HG02938 (cell line): ENCODE results near the gene RPS19BP1.
A peak's percentile ranks its signal among the peaks of the same experiment; 100 is the strongest.
"Not testable (repeated sequence)": the region's sequence is repeated elsewhere in the genome, so short reads cannot be mapped to it uniquely, and the experiment has no call there.

Experiments
- ATAC-seq: cut with Tn5 transposase; IDR thresholded peaks from one replicate; pipeline ENCODE4 v1.9.1; 2021; ENCODE audit warnings: mild to moderate bottlenecking, moderate library complexity; ENCODE audit not compliant: unreplicated experiment

Gene RPS19BP1

DNA sequence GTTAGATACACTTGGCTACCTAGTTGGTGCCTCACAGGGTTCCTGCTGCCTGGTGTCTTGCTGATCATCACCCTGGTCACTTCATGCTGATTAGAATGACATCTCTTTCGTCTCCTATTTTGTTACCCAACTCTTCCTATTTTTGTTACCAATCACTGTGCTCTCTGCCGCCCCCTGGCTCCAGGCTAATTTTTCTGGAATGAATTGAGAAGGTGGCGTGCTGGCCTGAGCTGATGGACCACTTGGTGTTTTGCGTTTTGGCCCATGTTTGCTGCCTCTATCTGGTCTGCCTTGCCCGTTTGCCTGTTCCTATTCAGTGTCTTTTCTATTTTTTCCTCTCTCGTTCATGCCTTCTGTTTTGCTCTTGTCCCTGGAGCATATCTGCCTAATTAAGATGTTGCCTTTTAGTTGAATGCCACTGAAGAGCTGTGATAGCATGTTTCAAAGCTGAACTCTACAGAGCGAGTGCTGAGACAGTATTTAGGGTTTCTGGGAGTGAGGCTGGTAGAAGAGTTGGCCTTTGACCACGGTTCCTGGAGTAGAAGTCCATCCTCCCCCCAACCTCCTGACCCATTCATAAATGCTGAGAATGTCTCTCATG is 18.1 kb downstream of the RPS19BP1 start:
- no peak for ATAC-seq

- ATAC-seq = no peak
These were observed 18.8 kb downstream of the RPS19BP1 start for GRCh38 chr22:39513791-39514190.

DNA sequence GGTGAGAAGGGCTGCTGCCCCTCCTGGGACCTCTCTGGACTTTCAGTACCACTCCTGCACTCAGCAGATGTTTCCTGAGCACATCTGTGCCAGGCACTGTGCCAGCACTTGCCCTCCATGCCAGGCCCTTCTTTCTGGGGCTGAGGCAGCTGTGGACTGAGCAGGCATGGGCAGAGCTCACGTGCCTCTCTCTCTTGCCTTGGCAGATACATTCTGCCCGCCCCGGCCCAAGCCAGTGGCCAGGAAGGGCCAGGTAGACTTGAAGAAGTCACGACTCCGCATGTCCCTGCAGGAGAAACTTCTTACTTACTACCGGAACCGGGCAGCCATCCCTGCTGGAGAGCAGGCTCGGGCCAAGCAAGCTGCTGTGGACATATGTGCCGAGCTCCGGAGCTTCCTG is 20.5 kb downstream of the RPS19BP1 start:
- ATAC-seq = no peak

DNA sequence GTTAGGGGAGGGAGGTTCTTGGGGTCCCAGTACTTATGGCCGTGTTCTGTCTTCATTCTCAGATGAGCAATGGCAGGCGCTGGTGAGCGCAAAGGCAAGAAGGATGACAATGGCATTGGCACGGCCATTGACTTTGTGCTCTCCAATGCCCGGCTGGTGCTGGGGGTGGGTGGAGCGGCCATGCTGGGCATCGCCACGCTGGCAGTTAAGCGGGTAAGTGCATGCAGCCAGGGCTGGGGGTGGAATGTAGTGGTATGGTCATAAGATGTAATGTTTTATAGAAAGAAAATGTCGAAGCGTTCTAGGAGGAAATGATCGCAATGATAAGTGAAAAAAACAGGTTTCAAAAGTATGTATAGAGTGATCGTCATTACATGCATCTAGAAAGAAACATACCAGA is 21.3 kb downstream of the RPS19BP1 start:
- ATAC-seq = no peak

GRCh38 chr22:39510529-39511149 is 21.9 kb downstream of the RPS19BP1 start:
- no peak for ATAC-seq

- no peak for ATAC-seq
These were observed 24.2 kb downstream of the RPS19BP1 start for GRCh38 chr22:39508393-39508792.

DNA sequence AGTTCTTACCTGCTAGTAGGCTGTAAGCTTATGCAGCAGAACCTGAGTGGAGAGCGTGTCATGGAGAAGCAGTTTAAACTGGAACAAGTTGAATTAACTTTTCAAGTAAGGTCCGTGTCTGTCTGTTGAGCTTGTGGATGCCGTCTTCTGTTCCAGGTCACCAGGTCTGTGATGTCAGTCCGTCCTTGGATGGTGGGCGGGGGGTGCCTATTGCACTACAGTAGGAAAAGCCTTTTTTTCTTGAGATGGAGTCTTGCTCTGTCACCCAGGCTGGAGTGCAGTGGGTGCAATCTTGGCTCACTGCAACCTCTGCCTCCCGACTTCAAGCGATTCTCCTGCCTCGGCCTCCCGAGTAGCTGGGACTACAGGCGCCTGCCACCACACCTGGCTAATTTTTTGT is 25.5 kb downstream of the RPS19BP1 start:
- not testable (repeated sequence) for ATAC-seq

- no peak for ATAC-seq
These were observed 28.5 kb downstream of the RPS19BP1 start for GRCh38 chr22:39504071-39504470.

DNA sequence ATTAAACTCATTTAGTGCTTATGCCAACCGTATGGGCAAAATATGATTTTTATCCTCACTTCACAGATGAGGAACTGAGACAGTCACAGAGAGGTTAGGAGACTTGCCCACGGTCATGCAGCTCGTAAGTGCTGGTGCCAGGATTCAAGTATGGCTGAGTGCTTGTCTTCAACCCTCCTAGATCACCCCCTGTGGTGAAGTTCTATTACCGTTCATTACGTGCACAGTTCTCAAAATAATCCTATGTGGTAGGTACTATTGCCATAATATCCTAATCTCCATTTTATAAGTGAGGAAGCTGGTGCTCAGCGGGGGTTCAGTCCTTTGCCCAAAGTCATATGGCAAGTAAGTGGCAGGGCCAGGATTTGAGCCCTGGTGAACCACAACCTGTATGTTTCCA is 28.9 kb downstream of the RPS19BP1 start:
- ATAC-seq = no peak

DNA sequence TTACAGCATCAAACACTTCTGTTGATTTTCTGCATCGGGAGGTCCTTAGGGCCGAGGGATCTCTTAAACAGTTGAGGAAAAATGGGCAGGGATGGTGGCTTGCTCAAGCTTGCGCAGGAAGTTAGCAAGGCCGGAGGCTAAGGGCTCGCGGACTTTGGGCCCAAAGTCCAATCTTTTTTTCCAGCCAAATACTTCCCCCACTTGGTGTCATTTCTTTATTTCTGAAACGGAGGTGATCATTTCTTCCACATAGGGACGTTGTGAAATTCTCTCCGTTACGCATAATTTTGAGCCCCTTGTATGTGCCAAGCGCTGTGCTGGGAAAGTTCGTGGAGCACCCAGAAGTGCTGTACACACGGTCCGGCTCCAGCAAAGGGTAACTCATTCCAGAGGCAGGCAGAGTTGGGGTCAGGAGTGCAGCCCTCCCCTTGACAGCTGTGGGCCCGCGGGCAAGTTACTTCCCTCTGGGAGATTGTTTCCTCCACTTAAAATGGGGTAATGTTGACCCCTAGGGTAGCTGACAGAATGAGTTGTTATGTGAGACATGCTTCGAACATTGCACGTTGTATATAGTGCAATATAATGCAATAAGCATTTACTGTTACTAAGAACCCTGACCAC is 29.6 kb downstream of the RPS19BP1 start:
- no peak for ATAC-seq

GRCh38 chr22:39502109-39502788 is 30.3 kb downstream of the RPS19BP1 start, which contains the start of gene MIEF1:
Gene MIEF1 (plus strand): TSS chr22:39502290. CDS start chr22:39511295, 9,005 bp downstream.
- ATAC-seq = peak; percentile 90

DNA sequence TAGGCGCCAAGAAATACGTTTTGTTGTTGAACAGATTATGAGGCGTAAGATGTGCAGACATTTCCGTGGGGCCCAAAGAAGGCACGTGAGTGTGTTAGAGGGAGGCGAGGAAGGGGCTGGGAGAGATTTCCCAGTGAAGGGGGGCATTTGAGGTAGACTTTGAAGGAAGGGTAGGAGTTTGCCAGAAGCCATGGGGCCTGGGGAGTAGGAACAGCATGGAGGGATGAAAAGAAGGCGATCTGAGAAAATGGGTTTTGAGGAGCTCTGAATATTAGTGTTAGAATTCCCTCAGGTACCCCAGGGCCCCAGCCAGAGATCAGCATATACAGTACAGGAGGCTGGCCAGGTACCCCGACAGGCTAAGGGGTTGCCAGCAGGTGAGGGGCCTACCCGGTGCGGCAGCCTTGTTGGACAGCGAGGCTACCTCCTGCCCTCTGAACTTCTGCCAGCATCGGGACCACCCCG is 30.9 kb downstream of the RPS19BP1 start:
- ATAC-seq = no peak

DNA sequence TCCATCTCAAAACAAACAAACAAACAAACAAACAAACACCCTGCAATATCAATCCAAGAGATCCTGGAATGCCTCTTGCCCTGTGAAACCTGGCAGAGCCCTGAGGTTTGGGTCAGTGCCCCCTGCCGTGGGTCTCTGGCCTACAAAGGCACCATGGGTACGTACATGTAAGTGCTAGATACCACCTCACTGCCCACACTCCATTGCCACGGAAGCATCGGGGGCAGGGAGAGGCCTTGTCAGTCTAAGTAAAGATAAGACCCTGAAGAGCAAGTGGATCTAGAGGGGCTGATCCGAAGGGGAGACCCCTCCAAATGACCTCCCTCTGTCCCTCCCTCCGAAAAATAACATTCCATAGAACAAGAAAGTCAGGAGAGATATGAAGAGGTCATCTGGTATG is 32.4 kb downstream of the RPS19BP1 start:
- no peak for ATAC-seq

GRCh38 chr22:39498802-39499201 is 33.7 kb downstream of the RPS19BP1 start:
- no peak for ATAC-seq

GRCh38 chr22:39498368-39498767 is 34.2 kb downstream of the RPS19BP1 start:
- no peak for ATAC-seq

GRCh38 chr22:39497429-39497828 is 35.1 kb downstream of the RPS19BP1 start:
- ATAC-seq = no peak

GRCh38 chr22:39496131-39496838 is 36.3 kb downstream of the RPS19BP1 start:
- ATAC-seq = no peak

DNA sequence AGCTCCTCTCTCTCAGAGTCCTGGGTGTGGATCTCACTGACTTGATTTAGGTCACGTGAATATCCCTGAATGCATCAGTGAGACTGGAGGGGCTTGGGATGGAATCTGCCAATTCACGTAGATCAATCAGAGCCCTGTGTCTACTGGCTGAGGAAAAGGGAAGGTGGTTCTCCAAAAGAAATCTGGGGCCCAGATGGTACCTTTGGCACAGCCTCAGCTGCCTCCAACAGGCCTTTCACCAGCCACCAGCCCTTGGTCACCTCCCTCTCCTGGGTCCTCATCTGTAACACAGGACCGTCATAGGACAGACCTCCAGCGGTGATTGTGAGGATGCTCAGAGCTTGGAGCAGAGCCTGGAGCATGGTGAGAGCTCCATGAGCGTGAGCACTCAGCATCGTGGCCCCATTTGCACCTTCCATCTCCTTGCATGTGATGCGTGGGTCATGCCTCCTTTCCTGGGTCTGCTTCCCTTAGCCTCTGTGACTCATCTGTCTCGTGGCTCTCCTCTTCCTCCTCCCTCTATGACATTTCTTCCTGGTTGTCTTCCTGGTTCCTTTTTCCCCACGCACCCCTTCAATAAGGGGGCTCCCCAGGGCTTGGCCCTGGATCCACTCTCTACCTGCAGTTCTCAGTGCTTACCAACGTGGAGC is 38.0 kb downstream of the RPS19BP1 start:
- ATAC-seq = no peak

DNA sequence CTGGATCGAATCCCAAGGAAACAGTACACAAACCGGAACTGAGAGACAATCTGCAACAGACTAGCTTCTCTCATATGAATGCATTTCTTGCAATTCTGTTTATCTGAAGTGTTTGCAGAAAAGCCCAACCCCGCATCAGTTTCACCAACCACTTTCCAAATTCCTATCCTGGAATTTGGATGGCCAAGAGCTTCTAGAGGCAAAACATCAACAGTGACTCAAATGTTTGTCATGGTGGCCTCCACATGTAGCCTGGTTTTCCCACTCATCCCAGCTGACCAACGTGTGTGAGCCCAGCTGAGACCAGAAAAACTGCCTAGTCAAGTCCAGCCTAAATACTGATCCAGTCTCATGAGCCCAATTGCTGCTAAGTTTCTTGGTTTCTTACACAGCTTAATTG is 38.8 kb downstream of the RPS19BP1 start:
- no peak for ATAC-seq

- no peak for ATAC-seq
These were observed 40.4 kb downstream of the RPS19BP1 start for GRCh38 chr22:39492186-39492585.

DNA sequence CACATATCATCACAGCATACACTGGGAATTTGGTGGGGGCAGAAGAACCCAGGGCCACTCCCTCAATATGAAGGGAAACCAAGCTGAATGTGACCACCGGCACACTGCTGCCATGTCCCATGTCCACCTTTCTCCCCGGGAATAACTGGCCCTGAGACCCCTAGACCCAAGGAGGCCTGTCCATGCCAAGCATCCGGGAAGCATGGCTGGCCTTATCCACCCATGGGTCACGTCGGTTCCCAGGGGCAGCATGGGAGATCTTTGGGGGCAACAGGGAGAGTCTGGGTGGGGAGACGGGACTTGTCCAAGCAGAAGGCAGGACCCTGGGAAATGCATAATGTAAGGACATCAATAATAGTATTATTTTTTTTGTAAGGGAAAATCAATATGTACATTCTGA is 40.9 kb downstream of the RPS19BP1 start:
- ATAC-seq = no peak
